Loucy (cell line): ENCODE results near the gene NNAT.

Source experiments
- H2AFZ ChIP-seq: fragments of 200-600 bp; sonication (generic); 2 replicates; pipeline ENCODE4 v1.6.0; 2016; ENCODE audit warnings: antibody characterized with exemption, mild to moderate bottlenecking, low read length, moderate library complexity
- H3F3A ChIP-seq: fragments of 200-600 bp; 2 replicates; pipeline ENCODE4 v1.6.0; 2016; ENCODE audit warnings: antibody characterized with exemption, low read depth, mild to moderate bottlenecking
- H3K27me3 ChIP-seq: fragments of 200-600 bp; sonication (generic); 2 replicates; pipeline ENCODE4 v1.6.1; 2014; ENCODE audit warnings: low read length, mild to moderate bottlenecking; ENCODE audit not compliant: insufficient read depth, poor library complexity, severe bottlenecking
- H3K36me3 ChIP-seq: fragments of 200-600 bp; sonication (generic); 2 replicates; pipeline ENCODE4 v1.6.1; 2016; ENCODE audit warnings: low read length; ENCODE audit not compliant: insufficient read depth
- H3K4me1 ChIP-seq: fragments of 200-600 bp; sonication (generic); 2 replicates; pipeline ENCODE4 v1.5.1; 2014; ENCODE audit warnings: low read length, mild to moderate bottlenecking; ENCODE audit not compliant: insufficient read depth, poor library complexity, severe bottlenecking
- H3K4me2 ChIP-seq: fragments of 200-600 bp; sonication (generic); 2 replicates; pipeline ENCODE4 v1.6.0; 2014; ENCODE audit warnings: antibody characterized with exemption, low read length, low read depth, mild to moderate bottlenecking; ENCODE audit not compliant: poor library complexity, severe bottlenecking
- H3K4me3 ChIP-seq: fragments of 200-600 bp; sonication (generic); 2 replicates; pipeline ENCODE4 v1.5.1; 2014; ENCODE audit warnings: low read length, mild to moderate bottlenecking, mixed read lengths; ENCODE audit not compliant: poor library complexity, severe bottlenecking
- H3K79me2 ChIP-seq: fragments of 200-600 bp; sonication (generic); 2 replicates; pipeline ENCODE4 v1.6.1; 2014; ENCODE audit warnings: low read length; ENCODE audit not compliant: insufficient read depth
- H3K9ac ChIP-seq: fragments of 200-600 bp; sonication (generic); 2 replicates; pipeline ENCODE4 v1.6.0; 2014; ENCODE audit warnings: mild to moderate bottlenecking, low read depth, low read length, moderate library complexity; ENCODE audit not compliant: poor library complexity, severe bottlenecking
- H3K9me2 ChIP-seq: fragments of 200-600 bp; sonication (generic); replicated peaks from 2 replicates; pipeline ENCODE4 v1.6.1; 2016; ENCODE audit warnings: low read depth, low read length, mixed read lengths
- H3K9me3 ChIP-seq: fragments of 200-600 bp; sonication (generic); 2 replicates; pipeline ENCODE4 v1.6.1; 2014; ENCODE audit warnings: mild to moderate bottlenecking, antibody characterized with exemption, low read length, low read depth; ENCODE audit not compliant: insufficient read depth
- H4K20me1 ChIP-seq: fragments of 200-600 bp; sonication (generic); 2 replicates; pipeline ENCODE4 v1.6.0; 2014; ENCODE audit warnings: antibody characterized with exemption, low read length, mild to moderate bottlenecking; ENCODE audit not compliant: insufficient read depth, poor library complexity, severe bottlenecking
- CTCF ChIP-seq: fragments of 200-600 bp; sonication (generic); conservative IDR thresholded peaks from 2 replicates; pipeline ENCODE4 v1.5.1; 2014; ENCODE audit warnings: mild to moderate bottlenecking, antibody characterized with exemption, low read length
- EZH2phosphoT487 ChIP-seq: fragments of 200-600 bp; IDR thresholded peaks from 2 replicates; pipeline ENCODE4 v1.6.1; 2018; ENCODE audit warnings: antibody characterized with exemption, mild to moderate bottlenecking, moderate library complexity, borderline replicate concordance

The NNAT gene

GRCh38 chr20:37494301-37494700 is 26.7 kb upstream of the NNAT start:
- no peaks in the 10 kb centered on the region for H3F3A ChIP-seq
- H2AFZ ChIP-seq, result no peak overlapping the region
- H3K9me2 ChIP-seq, result no peaks in the 10 kb centered on the region
- H3K4me3 ChIP-seq, result no peak overlapping the region
- H3K4me2 ChIP-seq, result no peak overlapping the region
- no peaks in the 10 kb centered on the region for H3K27me3 ChIP-seq
- no peak overlapping the region for H3K9ac ChIP-seq
- no peaks in the 10 kb centered on the region for H3K4me1 ChIP-seq
- no peaks in the 10 kb centered on the region for H3K9me3 ChIP-seq
- H4K20me1 ChIP-seq, result no peaks in the 10 kb centered on the region
- no peaks in the 10 kb centered on the region for H3K79me2 ChIP-seq
- no peaks in the 10 kb centered on the region for H3K36me3 ChIP-seq
- TF ChIP-seq CTCF, result no peak
- TF ChIP-seq EZH2phosphoT487, result no peak

GRCh38 chr20:37494796-37495195 is 26.3 kb upstream of the NNAT start:
- no peak overlapping the region for H3K9ac ChIP-seq
- no peaks in the 10 kb centered on the region for H3F3A ChIP-seq
- no peak overlapping the region for H3K4me2 ChIP-seq
- H3K9me2 ChIP-seq, result no peaks in the 10 kb centered on the region
- no peaks in the 10 kb centered on the region for H3K79me2 ChIP-seq
- H3K27me3 ChIP-seq, result no peaks in the 10 kb centered on the region
- no peak overlapping the region for H2AFZ ChIP-seq
- H4K20me1 ChIP-seq, result no peaks in the 10 kb centered on the region
- no peak overlapping the region for H3K4me3 ChIP-seq
- H3K36me3 ChIP-seq, result no peaks in the 10 kb centered on the region
- H3K9me3 ChIP-seq, result no peaks in the 10 kb centered on the region
- TF ChIP-seq CTCF, result no peak
- TF ChIP-seq EZH2phosphoT487, result no peak
- no peaks in the 10 kb centered on the region for H3K4me1 ChIP-seq

GRCh38 chr20:37498066-37498665 is 22.9 kb upstream of the NNAT start:
- Histone ChIP-seq H3K9ac (no peak overlapping the region), H3K9me3 (no peaks in the 10 kb centered on the region), H3K9me2 (no peaks in the 10 kb centered on the region), H3K4me2 (no peak overlapping the region), H3F3A (no peaks in the 10 kb centered on the region), H3K4me1 (no peaks in the 10 kb centered on the region), H3K79me2 (no peaks in the 10 kb centered on the region), H2AFZ (no peak overlapping the region), H3K36me3 (no peaks in the 10 kb centered on the region), H3K27me3 (no peaks in the 10 kb centered on the region), H3K4me3 (no peak overlapping the region), H4K20me1 (no peaks in the 10 kb centered on the region)
- TF ChIP-seq CTCF, result no peak
- no peak for TF ChIP-seq EZH2phosphoT487
